HG03196 (cell line): ENCODE results near the gene ALDH1A1.
"Not testable (repeated sequence)": the region's sequence is repeated elsewhere in the genome, so short reads cannot be mapped to it uniquely, and the experiment has no call there.

ENCODE experiments used
- ATAC-seq: cut with Tn5 transposase; IDR thresholded peaks from one replicate; pipeline ENCODE4 v1.9.1; 2021; ENCODE audit not compliant: unreplicated experiment

Gene ALDH1A1

GRCh38 chr9:72898360-72898759 is 54.5 kb downstream of the ALDH1A1 start:
- no peak for ATAC-seq

DNA sequence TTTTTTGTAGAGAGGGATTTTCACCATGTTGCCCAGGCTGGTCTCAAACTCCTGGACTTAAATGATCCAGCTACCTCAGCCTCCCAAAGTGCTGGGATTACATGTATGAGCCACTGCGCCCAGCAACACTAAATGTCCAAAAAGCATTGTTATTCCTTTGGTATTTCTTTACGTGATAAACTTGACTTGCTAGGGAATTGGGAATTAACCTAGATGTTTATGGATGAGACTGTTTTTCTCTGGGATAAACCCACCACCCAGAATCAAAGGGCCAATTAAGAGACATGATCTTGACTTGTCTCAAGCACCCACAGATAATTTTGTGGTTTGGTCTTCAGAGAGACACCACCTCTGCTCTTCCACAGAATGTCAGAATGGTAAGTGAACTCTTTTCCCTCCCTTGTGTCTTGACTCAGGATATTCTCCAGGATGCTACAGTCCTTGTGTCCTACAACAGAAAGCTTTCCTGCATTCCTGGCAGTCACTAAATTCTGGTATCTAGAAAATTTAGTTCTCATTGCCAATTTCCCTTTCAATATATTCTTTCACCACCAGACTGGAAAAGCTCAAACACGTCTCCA is 55.7 kb downstream of the ALDH1A1 start:
- no peak for ATAC-seq

- no peak for ATAC-seq
These were observed 56.4 kb downstream of the ALDH1A1 start for GRCh38 chr9:72896439-72896838.

- ATAC-seq: no peak
These were observed 57.7 kb downstream of the ALDH1A1 start for GRCh38 chr9:72895122-72895521.

DNA sequence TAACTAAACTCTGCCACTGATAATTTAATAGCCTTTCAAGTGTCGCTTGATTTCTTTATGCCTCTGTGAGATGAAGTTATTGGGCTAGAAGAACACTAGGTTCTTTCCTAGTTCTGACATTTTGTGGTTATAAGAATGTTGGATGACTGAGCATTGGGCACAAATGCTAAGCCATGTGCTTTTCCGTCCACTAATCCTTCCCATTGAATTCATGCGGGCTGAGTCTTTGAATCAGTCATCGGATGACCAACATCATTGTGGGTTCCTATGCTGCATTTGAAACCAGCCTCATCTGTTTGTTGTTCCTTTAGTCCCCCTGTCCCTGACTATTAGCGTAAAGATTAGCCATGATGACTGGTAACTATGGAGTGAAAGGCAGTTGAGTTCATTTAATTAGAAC is 58.5 kb downstream of the ALDH1A1 start:
- no peak for ATAC-seq

DNA sequence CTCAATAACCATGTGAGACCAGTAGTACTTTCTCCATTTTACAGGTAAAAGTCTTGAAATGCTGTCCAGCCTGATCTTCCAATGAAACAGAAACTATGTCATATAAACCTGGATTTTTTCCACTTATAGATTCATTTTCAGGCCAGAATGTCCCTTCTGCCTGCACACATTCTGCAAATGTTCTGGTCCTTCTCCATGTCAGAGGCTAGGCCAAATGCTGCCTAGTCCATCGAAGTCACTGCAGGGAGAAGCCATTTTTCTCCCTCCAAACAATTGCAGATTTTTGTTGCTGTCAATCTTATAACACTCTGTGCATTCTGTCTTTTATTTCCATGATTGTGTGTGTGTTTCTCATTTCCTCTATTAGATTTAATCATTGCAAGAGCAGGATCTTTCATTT is 59.4 kb downstream of the ALDH1A1 start:
- ATAC-seq: no peak

GRCh38 chr9:72891043-72891442 is 61.8 kb downstream of the ALDH1A1 start:
- no peak for ATAC-seq

GRCh38 chr9:72888943-72889342 is 63.9 kb downstream of the ALDH1A1 start:
- no peak for ATAC-seq

DNA sequence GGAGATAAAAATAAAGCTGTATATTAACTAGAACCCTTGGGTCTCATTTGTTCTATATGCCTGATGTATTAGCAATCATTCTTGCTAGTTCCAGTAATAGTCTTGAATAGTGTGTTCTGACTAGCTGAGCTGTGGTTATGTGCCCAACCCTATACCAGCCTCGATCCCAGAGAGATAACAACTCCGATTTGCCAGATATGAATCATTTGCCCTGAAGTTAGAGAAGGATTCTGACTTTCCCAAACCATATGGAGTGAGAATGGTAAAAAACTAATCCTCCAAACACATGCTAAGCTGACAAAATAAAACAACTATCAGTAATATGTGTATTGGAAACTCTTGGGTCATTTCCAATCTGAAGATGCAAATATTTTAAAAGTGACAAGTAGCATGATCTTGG is 64.8 kb downstream of the ALDH1A1 start:
- no peak for ATAC-seq

DNA sequence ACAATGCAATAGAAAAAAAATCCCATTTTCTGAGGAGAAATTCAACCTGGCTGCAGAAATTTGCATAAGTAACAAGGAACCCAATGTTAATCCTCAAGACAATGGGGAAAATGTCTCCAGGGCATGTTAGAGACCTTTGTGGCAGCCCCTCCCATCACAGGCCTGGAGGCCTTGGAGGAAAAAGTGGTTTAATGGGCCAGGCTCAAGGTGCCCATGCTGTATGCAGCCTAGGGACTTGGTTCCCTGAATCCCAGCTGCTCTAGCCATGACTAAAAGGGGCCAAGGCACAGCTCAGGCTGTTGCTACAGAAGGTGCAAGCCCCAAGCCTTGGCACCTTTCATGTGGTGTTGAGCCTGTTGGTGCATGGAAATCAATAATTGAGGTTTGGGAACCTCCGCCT is 66.5 kb downstream of the ALDH1A1 start:
- ATAC-seq: no peak

GRCh38 chr9:72884508-72884907 is 68.3 kb downstream of the ALDH1A1 start:
- no peak for ATAC-seq

GRCh38 chr9:72883875-72884274 is 69.0 kb downstream of the ALDH1A1 start:
- ATAC-seq: no peak

DNA sequence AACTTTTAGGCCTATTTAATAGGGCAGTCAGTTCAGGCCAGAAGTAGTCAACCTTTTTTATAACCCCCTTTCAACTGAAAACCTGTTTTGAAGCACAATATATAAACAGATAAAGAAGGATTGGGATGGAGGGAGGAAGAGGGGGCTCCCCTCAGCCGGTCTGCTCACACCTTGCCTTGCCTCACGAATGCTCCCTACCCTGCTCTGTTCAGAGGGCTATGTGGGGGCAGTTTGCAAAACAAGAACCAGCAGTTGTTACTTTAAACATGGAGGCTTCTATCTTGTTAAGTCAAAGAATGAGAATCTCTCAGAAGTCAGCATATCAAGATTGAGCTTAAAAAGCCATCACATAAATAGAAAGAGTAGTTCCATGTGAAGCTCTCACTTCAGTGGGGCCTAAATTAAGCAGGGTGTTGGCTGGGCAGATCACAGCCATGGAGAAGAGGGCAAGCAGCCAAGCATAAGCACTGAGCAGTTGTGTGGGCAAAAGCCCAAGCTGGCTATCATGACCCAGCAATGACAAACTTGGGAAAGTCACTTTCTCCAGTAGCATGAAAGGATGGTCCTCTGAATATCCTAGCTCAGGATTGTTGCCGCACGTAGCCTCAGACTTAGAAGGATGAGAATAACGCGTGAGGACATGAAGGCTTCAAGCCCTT is 70.6 kb downstream of the ALDH1A1 start:
- no peak for ATAC-seq

DNA sequence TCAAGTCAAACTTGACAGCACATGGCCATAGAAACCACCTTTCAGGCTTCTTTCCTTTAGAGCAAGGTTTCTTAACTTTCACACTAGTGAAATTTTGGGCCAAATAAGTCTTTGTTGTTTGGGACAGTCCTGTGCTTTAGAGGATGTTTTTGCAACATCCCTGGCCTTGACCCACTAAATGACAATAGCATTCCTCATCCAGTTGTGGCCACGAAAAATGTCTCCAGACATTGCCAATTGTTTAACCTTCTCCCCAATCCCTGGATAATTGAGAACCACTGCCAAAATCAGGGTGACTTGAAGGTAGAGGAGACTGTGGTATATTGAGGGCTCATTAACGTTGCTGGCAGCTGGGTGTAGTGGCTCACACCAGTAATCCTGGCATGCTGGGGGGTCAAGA is 72.0 kb downstream of the ALDH1A1 start:
- no peak for ATAC-seq

- ATAC-seq: no peak
These were observed 77.6 kb downstream of the ALDH1A1 start for GRCh38 chr9:72875221-72875620.

DNA sequence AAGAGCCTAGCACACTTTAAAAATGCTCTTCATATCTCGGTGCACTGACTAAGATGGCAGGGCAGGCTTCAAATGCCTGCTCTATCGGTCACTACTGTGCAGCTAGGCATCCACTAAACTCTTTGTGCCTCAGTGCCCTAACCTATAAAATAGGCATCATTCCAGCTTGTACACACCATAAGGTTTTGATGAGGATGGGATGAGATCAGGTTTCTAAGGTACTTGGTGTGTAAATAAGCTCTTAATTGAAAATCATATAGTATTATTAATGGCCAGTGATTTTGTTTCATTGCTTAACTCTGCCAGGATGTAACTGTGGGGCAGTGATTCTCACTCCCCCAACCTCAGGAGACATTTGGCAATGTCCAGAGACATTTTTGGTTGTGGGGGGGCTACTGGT is 78.5 kb downstream of the ALDH1A1 start:
- no peak for ATAC-seq

DNA sequence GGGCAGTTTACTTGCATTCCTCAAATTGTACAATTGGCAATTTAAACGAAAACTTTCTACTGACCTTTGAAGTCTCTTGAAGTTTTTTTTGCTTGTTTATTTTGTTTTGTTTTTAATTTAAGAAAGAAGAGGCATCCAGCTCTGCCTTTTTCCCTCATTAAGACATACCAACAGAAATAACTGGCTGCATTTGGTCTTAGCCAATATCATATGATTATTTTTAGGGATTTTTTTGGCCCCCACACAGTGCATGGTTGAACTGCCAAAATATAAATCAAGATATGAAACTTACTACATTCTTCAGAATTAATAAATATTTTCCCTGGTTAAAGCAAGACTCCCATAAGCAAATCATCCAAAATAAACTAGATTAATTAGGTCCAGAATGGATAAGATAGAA is 79.4 kb downstream of the ALDH1A1 start:
- ATAC-seq: no peak

DNA sequence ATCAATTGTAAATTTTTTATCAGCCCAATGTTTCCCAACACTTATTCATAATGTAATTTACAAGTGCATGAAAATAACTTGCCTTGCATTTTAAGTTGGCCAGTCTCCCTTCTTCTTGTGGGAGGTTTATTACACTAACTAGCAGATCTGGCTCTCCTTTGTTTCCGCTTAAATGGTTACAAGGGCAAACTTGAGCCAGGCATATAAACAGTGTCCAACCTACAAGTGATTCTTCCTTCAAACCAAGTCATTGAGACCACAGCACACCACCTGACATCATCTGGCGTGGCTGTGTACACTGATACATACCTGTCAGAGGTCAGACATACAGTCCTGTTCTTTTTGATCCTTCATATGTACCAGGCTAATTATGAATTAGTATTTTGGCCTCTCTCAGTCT is 80.1 kb downstream of the ALDH1A1 start:
- no peak for ATAC-seq

GRCh38 chr9:72871685-72872084 is 81.2 kb downstream of the ALDH1A1 start:
- ATAC-seq: no peak

- ATAC-seq: no peak
These were observed 88.5 kb downstream of the ALDH1A1 start for GRCh38 chr9:72864327-72864726.

DNA sequence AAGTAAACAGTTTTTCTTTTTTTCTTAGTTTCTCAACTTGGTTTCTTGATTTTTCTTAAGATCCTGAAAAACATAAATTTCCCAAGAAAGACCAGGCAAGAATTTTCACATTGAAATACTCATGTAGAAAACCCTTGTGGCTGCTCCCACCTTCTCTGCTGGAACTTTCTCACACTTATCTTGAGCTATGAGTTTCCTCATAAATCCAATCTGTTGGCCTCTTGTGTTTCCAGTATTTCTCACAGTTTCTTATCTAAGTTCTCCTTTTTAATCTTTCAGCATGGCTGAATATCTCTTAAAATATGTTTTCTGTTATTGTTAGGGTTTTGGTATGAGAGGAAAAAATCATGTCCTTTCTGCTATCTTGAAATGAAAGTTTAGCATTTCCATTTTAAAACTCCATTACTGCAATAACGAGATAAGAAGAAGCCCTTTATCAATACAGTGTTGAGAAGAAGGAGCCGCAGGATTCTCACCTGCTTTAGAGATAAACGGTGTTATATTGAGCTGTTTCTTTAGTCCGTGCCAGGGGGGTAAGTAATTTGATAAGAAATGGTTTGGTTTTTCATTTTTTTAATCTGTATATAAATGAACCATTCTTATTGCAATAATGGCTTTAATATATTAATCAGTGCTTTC is 89.3 kb downstream of the ALDH1A1 start:
- ATAC-seq: no peak

DNA sequence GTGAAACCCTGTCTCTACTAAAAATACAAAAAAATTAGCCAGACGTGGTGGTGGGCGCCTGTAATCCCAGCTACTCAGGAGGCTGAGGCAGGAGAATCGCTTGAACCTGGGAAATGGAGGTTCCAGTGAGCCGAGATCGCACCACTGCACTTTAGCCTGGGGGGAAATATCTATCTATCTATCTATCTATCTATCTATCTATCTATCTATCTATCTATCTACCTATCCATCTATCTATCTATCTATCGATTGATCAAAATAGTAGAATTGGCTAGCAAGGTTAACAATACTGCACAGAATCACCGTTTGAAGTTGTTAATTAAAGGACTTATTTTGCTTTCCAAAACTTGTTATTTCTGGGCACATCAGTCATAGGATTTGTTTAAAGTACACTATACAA is 90.1 kb downstream of the ALDH1A1 start:
- not testable (repeated sequence) for ATAC-seq
